Psoas muscle (tissue), 8 donors: ENCODE results near the gene ADAM21. TPM values are rescaled to one million over a fixed set of nuclear protein-coding genes. Genes with fewer than 3 reads are reported as not detected.

Experiments
- ATAC-seq, 4 donors: fragments of 200-7000 bp; cut with Tn5 transposase; one replicate each; pipeline ENCODE4 v1.9.1; 2020; ENCODE audit warnings: moderate library complexity in 3 of 4, mild to moderate bottlenecking in 2 of 4
- DNase-seq, 2 donors: peaks; one replicate each; pipeline ENCODE4 v3.0.0-alpha.2; 2020
- H3K27ac ChIP-seq: fragments of 200-600 bp; one replicate; pipeline ENCODE4 v1.8.0; 2022
- H3K27me3 ChIP-seq, 3 donors: fragments of 200-600 bp in 1 of 3; one replicate each; pipeline versions ENCODE4 v1.6.1 to v1.8.0; 2013 to 2022; ENCODE audit warnings: low read length in 2 of 3, mild to moderate bottlenecking in 2 of 3, moderate library complexity in 1 of 3; ENCODE audit not compliant: insufficient read depth in 3 of 3
- H3K36me3 ChIP-seq, 2 donors: fragments of 200-600 bp in 1 of 2; one replicate each; pipeline versions ENCODE4 v1.6.1 to v1.8.0; 2013 to 2022; ENCODE audit warnings: low read depth in 1 of 2, mild to moderate bottlenecking in 1 of 2, moderate library complexity in 1 of 2; ENCODE audit not compliant: insufficient read depth in 1 of 2
- H3K4me1 ChIP-seq: fragments of 200-600 bp; one replicate; pipeline ENCODE4 v1.8.0; 2022
- H3K4me3 ChIP-seq: fragments of 200-600 bp; one replicate; pipeline ENCODE4 v1.8.0; 2022; ENCODE audit warnings: mild to moderate bottlenecking
- H3K9me3 ChIP-seq: fragments of 200-600 bp; one replicate; pipeline ENCODE4 v1.8.0; 2022
- CTCF ChIP-seq: fragments of 200-600 bp; IDR thresholded peaks from one replicate; pipeline ENCODE4 v1.8.0; 2022; ENCODE audit warnings: antibody characterized with exemption
- WGBS, 3 donors: extraction: QIAGEN DNeasy Blood & Tissue Kit; methylation state at CpG; one replicate each; pipeline versions ENCODE4 v1.1.6 to v1.1.7; 2013; 5-methylcytosine and 5-hydroxymethylcytosine counted together
- intact Hi-C, 2 donors: fragments of 100-400 bp; cut with DNase I; formaldehyde crosslinking; loops; one replicate each; pipeline versions ENCODE4 v1.11.0 to v1.14.2; 2022
- polyA plus RNA-seq, 3 donors: library from polyadenylated mRNA; stranded (reverse); fragments of 200-250 nt; gene quantifications; one replicate each; pipeline ENCODE4 v1.2.3, GENCODE V29; 2013
- total RNA-seq, 4 donors: library from RNA; stranded (reverse); fragmentation: NEBNext Ultra II Directional in 2 of 4; extraction: Animal tissue kit (Norgen Biotek cat#: 25700) in 2 of 4; gene quantifications; one replicate each; pipeline versions ENCODE4 v1.2.1 to v1.2.4, GENCODE V29; 2021 to 2023
- donor health status: healthy with polysubstance abuse.
- donor health status: DM: no; HTN: no; CAD: no; lungs with moderate emphysema.
- donor health status: Bipolar disorder and iron deficiency.
- donor health status: healthy.
- donor health status: DM: yes; HTN: yes; CAD: no.
- donor health status: DM: no; HTN: no; CAD: no.
- donor health status: DM: no; HTN: no; CAD: no.
- donor health status: DM: yes; HTN: yes; CAD: no.

The ADAM21 gene
- total and polyA plus RNA-seq, 7 donors: 0.10 to 1.0 (median 0.22) TPM; not detected in 1

DNA sequence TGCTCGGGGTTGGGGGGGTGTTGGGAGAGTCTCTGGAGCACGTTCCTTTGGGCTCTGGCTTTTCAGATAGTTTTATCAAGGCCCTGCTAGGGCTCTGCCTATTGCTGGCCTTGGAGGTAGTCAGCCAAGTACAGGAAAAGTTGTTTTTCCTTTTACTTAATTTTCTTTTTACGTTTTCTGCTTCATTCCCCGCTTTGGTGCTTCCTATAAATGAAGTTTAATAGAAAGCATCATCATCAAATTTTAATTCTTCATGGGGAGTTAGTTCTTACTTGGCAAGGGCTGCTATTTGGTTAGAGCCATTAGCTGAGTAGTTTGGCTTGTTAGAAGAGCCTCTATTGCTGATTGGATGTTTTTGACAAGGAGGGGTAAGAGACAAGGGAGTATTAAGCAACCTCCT lies 15.1 kb upstream of the ADAM21 start:
- Histone ChIP-seq H3K36me3 (no peaks in the 10 kb centered on the region), H3K27me3 (no peaks in the 10 kb centered on the region), H3K4me1 (no peaks in the 10 kb centered on the region), H3K27ac (no peak overlapping the region), H3K4me3 (no peak overlapping the region), H3K9me3 (peaks cover under 1% of the 10 kb centered on the region)
- WGBS, 3 donors: 37 to 60% (median 48%) methylated on average over 4 of the region's 4 CpGs
- no peak for ATAC-seq
- no peak for DNase-seq
- intact Hi-C loops: no loop called here
- no peak for TF ChIP-seq CTCF

DNA sequence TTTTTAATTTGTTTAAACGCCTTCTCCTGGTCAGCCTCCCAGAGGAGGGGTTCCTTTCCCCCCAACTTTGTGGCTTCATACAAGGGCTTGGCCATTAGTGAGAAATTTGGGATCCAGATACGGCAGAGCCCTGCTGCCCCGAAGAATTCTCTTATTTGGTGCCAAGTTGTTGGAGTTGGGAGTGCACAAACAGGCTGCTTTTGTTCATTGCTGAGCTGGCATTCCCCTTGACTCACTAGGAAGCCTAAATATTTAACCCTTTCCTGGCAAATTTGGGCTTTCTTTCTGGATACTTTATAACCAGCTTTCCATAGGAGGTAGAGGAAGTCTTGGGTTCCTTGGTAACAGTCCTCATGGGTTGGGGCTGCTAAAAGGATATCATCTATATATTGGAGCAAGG lies 10.3 kb upstream of the ADAM21 start:
- ATAC-seq: no peak
- Histone ChIP-seq H3K36me3 (no peaks in the 10 kb centered on the region), H3K4me1 (no peaks in the 10 kb centered on the region), H3K9me3 (peaks cover 6% of the 10 kb centered on the region), H3K4me3 (no peak overlapping the region), H3K27ac (no peak overlapping the region), H3K27me3 (no peaks in the 10 kb centered on the region)
- no peak for TF ChIP-seq CTCF
- DNase-seq: no peak
- intact Hi-C loops: no loop called here
- 54 to 67% (median 59%) methylated on average over 3 of the region's 3 CpGs for WGBS, 3 donors

- ATAC-seq: no peak
- Histone ChIP-seq H3K9me3 (peaks cover 6% of the 10 kb centered on the region), H3K27ac (no peak overlapping the region), H3K4me3 (no peak overlapping the region), H3K36me3 (no peaks in the 10 kb centered on the region), H3K27me3 (no peaks in the 10 kb centered on the region), H3K4me1 (no peaks in the 10 kb centered on the region)
- WGBS, 3 donors: 86 to 96% (median 90%) methylated on average over 4 of the region's 4 CpGs
- TF ChIP-seq CTCF: no peak
- intact Hi-C loops: no loop called here
- DNase-seq: no peak
These were observed 9.2 kb upstream of the ADAM21 start for GRCh38 chr14:70442750-70443149.

- Histone ChIP-seq H3K27ac (no peak overlapping the region), H3K4me1 (no peaks in the 10 kb centered on the region), H3K27me3 (no peaks in the 10 kb centered on the region), H3K4me3 (no peak overlapping the region), H3K36me3 (no peaks in the 10 kb centered on the region), H3K9me3 (no peaks in the 10 kb centered on the region)
- no peak for TF ChIP-seq CTCF
- intact Hi-C loops: no loop called here
- DNase-seq: no peak
- peak in 2 of 4 donors; percentile 52 to 59 for ATAC-seq
- 42 to 64% (median 47%) methylated on average over 4 of the region's 4 CpGs for whole genome bisulfite sequencing, 3 donors
These were observed 3.2 kb upstream of the ADAM21 start for GRCh38 chr14:70448633-70449340.

GRCh38 chr14:70454731-70455130 lies 2.8 kb downstream of the ADAM21 start:
- H3K4me3 ChIP-seq: no peak overlapping the region
- H3K9me3 ChIP-seq: no peaks in the 10 kb centered on the region
- ATAC-seq: no peak
- H3K27ac ChIP-seq: no peak overlapping the region
- H3K36me3 ChIP-seq: no peaks in the 10 kb centered on the region
- no peak for DNase-seq
- H3K27me3 ChIP-seq: no peaks in the 10 kb centered on the region
- 59 to 82% (median 67%) methylated on average over 1 of the region's 1 CpG for WGBS, 3 donors
- intact Hi-C loops: no loop called here
- TF ChIP-seq CTCF: no peak
- H3K4me1 ChIP-seq: no peaks in the 10 kb centered on the region
